GM20431 (cell line): ENCODE data around the gene ANK2.
"Not testable (repeated sequence)": the region's sequence is repeated elsewhere in the genome, so short reads cannot be mapped to it uniquely, and the experiment has no call there.

Experiments used
- in situ Hi-C: fragments of 300-500 bp; cut with MseI, MboI; formaldehyde crosslinking; loops from one replicate; pipeline ENCODE4 v1.15.0; 2020; ENCODE audit warnings: low sequenced_read_pairs; ENCODE audit not compliant: unreplicated experiment

Gene ANK2

DNA sequence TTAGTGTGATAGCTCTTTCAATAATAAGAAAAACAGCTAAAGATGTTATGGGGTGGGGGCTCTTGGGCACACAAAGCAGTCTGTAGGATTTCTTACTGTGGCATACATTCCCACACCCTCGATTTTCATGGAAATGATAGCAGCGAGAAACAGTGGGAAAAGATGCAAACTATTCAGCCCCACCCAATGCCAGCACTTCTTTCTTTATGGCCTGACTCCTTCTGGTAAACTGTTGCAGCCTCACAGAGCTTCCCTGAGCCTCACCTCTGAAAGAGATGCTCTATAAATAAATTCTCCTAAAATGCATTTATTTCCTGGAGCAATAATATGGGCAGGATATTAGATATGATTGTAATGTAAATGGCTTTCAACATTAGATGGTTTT, 910 bp downstream of the ANK2 start:
- in situ Hi-C loops = no loop called here

DNA sequence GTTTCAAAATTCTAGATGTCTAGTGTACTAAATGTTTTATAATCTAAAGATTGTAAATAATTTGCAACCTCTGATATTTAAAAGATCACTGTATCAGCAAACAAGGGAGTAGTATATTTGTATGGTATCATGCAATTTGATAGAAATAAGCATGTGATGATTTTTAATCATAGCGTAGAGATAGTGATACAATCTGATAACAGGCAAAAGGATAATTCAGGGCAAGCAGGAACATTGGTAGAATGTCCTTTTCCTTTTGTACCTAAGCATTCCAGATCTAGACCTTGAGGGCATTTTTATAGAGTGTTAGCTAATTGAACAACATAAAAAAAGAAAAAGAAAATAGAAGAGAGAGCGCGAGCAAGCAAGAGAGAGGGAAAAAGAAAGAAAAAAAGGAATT, 1.4 kb downstream of the ANK2 start:
- in situ Hi-C loops = no loop called here

DNA sequence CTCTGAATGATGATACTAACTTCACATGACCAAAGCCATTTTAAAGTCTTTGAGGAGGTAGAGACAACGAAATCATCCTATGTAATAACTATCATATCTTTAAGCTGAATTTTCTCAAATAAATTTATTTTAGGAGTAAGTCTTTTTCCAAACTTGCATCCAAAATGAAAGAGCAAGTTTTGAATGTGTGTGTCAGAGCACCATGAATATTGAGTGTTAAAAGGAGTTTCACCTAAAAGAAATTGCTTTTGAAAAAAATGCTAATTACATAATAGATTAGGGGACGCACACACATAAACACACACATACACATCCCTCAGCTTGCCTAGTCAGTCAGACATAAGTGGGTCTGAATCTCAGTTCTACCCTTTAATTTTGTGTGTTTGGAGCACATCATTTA, 1.9 kb downstream of the ANK2 start:
- in situ Hi-C loops = no loop called here

DNA sequence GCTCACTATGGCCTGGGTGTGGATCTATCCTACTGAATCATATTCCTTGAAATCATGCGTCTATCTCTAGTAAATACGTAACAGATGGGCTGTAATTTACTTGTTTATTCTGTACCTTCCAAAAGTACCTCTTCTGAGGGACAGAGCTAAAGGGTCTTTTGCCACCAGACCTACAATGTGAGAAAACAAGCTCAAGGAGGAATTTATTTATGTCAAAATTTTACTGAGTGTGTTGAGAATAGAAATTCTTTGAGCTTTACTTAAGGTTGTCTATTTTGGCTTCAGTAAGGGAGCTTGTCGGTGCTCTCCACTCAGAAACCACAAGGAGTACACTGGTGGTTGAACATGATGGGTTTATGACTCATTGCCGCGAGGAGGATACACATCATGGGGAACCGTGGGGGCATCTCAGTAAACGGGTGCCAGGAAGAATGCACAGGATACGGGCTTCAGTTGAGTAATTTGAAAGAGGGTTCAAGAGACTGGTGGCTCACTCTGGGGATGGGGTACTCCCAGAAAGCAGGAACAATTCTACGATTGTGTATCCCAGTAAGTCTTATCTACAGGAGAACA, 3.0 kb downstream of the ANK2 start:
- in situ Hi-C loops = no loop called here

DNA sequence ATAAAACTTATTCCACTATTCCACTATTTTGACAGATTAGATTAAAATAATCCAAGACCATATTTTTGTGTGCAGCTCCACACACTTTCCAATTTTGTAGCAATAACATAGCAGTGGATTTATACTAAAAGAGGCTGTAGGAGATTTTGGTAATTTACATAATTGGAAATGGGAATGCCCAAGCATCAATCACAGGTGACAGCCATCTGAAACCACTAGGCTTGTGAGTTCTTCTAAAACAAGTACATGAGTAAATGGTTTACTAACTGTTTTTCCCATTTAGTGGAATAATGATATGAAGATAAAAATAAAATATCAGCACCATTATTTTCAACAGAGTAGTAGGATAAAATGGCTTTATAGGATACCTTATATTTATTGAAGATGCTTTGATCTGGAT, 4.4 kb downstream of the ANK2 start:
- in situ Hi-C loops = no loop called here

DNA sequence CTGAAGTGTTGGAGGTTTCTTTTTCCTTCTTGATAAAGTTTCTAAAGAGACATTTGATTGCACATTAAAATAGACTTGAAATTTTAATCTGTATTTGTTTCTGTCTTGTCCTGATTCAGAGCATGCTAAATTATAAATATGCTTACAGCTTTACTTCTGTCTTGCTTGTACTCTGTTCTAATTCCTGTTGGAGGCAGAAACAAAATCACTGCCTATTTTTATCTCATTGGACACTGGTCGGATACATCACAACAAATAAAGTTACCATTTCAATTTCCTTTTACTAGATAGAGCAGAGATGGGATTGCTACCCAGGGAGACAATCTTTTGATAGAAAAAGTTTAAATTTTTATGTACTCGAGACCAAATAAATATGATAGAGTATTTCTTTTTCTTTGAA, 6.9 kb downstream of the ANK2 start:
- in situ Hi-C loops = no loop called here

DNA sequence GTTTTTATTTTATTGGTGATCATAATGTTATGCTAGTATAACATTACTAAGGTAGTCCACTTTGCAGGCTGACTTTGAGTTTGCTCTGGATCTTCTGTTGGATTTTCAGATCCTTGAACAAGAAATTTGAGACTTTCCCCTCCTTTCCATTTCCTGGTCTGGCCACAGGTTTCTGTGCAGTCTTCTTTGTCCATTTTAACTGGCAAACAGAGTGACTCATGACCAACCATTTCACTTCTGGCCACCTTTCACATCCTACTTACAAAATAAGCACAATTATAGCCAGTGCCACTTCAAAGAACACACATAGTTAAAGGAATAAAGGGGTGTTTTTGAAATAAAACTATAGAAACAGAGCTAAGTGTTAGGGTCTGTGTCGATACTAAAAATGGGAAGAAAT, 8.4 kb downstream of the ANK2 start:
- in situ Hi-C loops = no loop called here

DNA sequence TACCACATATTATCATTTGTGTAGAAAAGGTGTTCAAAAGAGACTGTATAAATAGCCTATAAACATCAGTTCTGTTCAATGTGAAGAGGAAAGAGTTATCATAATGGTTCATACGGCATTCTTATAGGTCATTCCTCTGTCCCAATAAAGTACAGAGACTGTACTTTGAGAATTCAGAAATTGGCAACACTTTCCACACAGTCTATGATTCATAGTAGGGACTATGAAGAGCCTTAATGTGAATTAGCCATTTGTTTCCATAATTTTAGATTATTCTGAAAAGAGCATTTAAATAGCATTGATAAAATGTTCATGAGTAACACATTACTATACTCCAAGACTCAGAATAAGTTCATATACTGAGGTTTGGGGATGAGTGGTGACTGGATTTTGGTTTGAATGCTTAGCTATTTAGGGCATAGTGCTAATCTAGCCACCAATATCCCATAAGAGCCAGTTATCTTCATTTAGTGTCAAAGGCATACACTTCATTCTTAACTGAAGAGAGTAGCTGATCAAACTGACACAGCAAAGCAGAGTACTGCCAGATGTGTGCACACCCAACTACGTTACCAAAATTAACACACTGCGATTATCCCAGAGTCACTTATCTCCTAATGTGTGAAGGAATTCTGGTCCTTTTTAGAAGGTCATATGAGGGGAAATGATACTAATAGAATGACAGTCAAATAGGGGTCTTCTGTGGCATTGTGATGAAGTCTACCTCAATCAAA, 10.2 kb downstream of the ANK2 start:
- in situ Hi-C loops = no loop called here

DNA sequence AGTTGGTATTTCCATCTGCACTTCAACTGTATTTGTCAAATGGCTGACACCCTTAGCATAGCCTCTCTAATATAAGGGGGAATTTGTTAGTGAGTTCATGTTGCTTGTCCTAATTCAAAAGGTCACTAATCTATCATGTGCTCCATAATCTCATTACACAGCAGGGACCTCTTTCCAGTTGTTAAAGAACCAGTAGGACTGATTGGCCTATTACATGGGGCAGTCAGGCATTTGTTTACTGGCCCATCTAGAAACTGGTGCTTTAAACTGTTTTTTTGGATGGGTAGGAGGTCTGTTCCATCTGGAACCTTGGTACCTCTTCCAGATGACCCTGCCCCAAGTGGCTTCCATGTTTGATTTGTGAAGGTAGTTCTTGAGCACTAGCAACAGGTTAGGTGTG, 11.4 kb downstream of the ANK2 start:
- in situ Hi-C loops = no loop called here

DNA sequence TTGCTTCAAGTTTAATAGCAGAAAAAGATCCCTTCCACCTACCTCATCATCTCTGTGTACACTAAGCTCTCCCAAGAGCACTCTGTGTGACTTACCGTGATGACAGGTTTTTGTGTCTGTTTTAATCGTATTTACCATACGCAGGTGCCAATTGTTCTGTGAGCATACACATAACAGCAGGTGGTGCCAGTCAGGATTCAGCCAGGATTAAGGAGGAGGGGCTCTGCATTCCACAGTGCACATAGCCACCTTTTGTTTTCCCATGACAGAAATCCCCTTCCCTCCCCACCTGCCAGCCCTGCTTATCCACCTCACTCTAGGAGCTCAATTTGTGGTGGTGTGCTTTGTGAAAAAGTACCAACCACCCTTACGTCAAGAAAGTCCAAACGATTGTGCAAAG, 14.8 kb downstream of the ANK2 start:
- in situ Hi-C loops = no loop called here

DNA sequence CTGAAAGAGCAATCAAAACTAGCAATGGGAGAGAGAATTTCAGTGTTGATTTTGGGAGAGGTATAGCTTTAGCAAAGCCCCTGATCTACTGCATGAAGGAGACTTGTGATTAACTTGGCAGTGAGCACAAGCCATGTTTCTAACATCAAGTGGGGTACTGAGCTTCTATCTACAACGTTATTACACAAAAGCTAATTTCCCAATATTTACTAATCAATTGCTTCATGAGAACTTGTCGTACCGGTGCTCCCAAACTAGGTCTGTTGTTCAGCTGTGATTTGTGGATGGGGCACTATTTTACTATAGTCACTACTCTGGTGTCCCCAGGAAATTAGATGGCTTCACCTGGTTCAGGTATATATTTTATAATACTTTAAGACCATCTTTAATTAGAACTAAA, 16.2 kb downstream of the ANK2 start:
- in situ Hi-C loops = no loop called here

DNA sequence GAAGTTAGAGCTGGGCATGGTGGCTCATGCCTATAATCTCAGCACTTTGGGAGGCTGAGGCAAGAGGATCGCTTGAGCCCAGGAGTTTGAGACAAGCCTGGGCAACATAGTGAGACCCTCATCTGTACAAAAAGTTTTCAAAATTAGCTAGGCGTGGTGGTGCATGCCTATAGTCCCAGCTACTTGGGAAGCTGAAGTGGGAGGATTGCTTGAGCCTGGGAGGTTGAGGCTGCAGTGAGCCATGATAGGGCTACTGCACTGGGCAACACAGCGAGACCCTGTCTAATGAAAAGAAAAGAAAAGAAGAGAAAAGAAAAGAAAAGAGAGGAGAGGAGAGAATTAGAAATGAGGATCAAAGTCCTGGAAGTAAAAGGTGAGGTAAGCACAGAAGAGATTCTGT, 19.3 kb downstream of the ANK2 start:
- in situ Hi-C loops = not testable (repeated sequence)

DNA sequence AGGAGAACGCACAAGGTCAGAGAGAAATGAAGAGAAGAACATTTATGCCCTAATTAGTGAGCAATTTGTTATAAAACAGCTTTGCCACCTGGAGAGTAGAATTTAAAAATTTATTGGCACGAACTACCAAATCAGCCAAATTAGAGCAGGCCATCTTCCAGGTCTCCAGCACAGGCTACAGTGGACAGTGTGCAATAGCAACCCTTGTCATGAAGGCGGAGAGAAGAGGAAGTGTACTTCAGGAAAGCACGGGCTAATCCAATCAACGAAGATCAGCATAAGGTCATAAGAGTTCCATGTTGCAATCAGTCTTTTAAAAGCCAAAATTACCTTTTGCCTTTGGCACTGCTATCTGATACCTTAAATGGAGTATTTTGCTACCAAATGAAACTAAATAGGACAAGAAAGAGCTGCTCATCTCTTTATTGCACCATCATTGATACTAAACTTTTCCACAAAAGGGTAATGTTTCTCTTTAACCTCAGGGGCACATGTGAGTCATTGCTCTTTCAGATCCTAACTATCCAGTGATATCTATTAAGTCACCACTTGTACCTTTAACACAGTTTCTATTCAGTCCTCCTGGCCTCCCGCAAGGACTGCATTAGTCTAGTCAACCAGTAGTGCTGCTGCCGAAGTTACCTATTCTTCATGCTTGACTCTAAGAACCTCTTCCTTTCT, 19.9 kb downstream of the ANK2 start:
- in situ Hi-C loops = no loop called here

DNA sequence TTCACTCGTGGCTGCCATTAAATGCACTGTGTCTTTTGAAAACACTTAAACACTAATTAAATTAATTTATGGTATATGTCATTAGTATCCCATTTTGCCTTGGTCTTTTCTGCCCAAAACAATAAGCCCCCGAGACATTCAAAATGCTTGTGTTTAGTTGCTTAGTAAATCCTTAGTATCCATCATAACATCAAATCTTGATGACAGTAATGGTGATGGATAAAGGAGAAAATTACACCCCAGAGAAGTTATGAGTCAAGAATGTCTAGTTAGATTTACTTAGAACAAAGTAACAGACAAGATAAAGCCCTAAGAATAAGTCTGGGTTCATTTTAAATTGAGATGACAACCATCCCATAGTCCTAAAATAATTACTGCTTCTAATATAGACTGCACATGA, 21.3 kb downstream of the ANK2 start:
- in situ Hi-C loops = no loop called here

DNA sequence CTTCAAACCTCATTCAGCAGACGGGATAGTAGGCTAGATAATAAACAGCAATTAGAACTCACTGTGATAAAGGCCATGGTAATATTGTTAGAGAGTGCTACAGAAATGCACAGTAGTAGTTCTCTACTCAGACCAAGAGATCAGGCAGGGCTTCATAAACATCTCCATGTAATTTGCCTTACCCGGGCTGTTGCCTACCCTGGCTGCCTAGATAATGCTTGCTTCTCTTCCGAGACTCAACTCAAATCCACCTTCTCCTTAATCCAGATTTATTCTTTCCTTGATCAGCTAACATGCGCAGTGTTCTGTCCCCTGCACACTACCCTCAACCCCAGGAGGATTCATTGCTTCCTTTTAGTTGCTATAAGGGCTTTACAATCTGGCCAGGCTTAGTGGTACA, 21.8 kb downstream of the ANK2 start:
- in situ Hi-C loops = no loop called here

DNA sequence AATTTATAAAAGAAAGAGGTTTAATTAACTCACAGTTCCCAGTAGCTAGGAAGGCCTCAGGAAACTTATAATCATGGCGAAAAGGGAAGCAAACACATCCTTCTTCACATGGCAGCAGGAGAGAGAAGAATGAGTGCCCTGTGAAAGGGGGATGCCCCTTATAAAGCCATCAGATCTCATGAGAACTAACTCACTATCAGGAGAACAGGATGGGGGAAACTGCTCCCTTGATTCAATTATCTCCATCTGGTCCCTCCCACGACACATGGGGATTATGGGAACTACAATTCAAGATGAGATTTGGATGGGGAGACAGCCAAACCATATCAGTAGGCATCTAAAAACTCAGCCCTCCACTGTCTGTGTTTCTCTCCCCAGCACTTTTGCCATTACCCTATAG, 22.4 kb downstream of the ANK2 start:
- in situ Hi-C loops = no loop called here

DNA sequence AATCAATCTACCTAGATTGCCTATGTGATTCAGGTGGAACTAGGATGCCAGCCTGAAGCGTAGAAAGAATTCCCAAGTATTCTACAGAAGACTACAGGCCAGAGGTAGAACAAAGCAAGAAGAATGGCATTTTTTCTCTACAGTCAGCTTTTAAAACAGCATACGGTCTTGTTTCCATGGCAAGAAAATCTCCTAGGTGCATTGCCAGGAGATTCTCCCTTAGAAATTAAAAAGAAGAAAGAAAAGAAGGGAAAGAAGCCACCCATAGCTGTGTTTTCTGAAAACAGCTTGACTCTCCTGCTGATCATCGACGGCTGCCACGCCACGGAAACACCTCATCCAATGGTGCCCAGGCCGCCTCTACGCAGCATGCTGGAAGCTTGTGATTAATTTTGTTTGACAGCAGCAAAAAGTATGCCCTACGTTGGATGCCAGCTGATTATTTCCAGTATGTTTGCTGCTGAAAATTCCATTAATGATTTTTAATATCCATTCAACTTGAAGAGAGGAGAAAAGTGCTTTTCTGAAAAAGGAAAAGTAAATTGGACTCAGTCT, 24.1 kb downstream of the ANK2 start:
- in situ Hi-C loops = no loop called here

DNA sequence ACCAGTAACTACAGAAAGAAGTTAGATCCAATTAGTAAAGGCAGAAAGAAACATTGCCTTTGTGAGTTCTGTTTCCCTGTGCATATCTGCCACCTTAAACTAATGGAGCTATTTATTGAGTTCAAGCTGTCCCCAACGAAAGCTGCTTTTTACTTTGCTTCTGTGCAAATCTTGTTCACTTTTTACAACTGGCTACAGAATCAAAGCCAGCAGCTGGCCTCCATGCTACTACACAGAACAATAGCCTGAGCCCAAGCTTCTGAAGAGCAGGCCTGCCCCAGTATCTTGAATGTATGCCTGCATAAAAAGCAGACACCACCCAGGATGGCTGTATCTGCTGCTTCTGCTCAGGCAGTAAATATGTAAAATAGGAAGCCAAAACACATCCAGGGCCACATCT, 28.1 kb downstream of the ANK2 start:
- in situ Hi-C loops = no loop called here

DNA sequence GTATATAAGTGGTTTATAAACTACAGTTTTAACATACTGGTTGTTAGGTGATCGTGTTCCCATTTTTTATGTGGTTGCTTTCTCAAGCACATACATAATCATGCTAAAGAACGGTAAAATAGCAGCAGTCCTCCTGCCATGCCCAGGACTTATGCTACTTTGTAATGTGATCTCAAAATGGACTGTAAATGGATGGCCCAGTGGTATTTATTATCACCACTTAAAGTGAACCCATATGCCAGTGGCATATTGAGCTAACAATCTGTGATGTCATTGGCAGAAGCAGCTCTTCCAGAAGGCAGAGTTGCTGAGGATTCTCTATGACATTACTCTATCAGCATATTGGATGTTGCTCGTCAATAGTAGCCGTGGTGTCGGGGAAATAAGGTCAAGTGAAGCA, 28.6 kb downstream of the ANK2 start:
- in situ Hi-C loops = no loop called here

DNA sequence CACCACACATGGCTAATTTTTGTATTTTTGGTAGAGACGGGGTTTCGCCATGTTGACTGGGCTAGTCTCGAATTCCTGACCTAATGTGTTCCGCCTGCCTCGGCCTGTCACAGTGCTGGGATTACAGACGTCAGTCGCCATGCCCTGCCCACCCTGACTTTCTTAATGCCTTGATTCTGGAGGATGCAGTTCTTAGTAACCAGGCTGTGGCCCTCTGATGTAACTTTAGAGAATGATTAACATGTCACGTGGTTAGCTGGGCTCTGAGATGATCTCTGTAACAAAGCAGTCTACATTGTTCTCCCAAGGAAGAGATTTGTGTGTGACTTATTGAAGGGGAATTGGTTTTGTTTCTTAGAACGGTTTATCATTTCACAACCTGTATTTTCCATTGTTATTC, 30.6 kb downstream of the ANK2 start:
- in situ Hi-C loops = no loop called here

DNA sequence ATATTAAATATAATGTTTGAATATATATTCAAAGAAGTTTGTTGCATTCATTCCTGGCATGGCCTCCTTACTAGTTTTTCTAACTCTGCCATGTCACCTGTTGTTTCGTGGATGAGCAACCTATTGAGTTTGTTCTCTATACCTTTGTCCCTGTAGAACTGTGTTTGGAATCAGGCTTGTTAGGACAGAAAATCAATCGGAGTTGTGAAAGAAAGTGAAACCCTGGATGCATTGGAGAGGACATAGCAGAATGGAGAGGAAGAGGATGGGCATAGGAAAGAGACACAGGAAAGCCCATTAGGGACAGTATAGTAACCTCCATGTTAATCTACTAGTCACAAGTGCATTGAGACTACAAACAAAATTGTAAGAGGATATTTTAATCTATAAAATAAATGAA, 31.2 kb downstream of the ANK2 start:
- in situ Hi-C loops = no loop called here
